Ovary (tissue), 3 donors: Measurements from ENCODE around the gene GNAI3.

ENCODE experiments used
- CTCF ChIP-seq, 3 donors: fragments of 450-650 bp in 2 of 3; fragments of 200-600 bp in 1 of 3; IDR thresholded peaks; one replicate each; pipeline versions ENCODE4 v1.5.1 to v1.8.0; 2016 to 2022; ENCODE audit warnings: antibody characterized with exemption in 3 of 3, mild to moderate bottlenecking in 1 of 3
- EP300 ChIP-seq: sonication (generic); formaldehyde crosslinking; IDR thresholded peaks from one replicate; pipeline ENCODE4 v1.6.1; 2017; ENCODE audit warnings: antibody characterized with exemption
- donor health status: DM: no; HTN: no; CAD: no.

- TF ChIP-seq CTCF (IDR thresholded peaks at IDR 0.05) (no peak), EP300 (no peak)
Observed at GRCh38 chr1:109625176-109625575, 76.8 kb downstream of the GNAI3 start.
